GM18861 (cell line): ENCODE results near the gene SUGP1.
"Not testable (repeated sequence)": the region's sequence is repeated elsewhere in the genome, so short reads cannot be mapped to it uniquely, and the experiment has no call there.

Experiments
- ATAC-seq: cut with Tn5 transposase; IDR thresholded peaks from one replicate; pipeline ENCODE4 v1.9.1; 2021; ENCODE audit not compliant: unreplicated experiment

Gene SUGP1, protein sequence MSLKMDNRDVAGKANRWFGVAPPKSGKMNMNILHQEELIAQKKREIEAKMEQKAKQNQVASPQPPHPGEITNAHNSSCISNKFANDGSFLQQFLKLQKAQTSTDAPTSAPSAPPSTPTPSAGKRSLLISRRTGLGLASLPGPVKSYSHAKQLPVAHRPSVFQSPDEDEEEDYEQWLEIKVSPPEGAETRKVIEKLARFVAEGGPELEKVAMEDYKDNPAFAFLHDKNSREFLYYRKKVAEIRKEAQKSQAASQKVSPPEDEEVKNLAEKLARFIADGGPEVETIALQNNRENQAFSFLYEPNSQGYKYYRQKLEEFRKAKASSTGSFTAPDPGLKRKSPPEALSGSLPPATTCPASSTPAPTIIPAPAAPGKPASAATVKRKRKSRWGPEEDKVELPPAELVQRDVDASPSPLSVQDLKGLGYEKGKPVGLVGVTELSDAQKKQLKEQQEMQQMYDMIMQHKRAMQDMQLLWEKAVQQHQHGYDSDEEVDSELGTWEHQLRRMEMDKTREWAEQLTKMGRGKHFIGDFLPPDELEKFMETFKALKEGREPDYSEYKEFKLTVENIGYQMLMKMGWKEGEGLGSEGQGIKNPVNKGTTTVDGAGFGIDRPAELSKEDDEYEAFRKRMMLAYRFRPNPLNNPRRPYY

DNA sequence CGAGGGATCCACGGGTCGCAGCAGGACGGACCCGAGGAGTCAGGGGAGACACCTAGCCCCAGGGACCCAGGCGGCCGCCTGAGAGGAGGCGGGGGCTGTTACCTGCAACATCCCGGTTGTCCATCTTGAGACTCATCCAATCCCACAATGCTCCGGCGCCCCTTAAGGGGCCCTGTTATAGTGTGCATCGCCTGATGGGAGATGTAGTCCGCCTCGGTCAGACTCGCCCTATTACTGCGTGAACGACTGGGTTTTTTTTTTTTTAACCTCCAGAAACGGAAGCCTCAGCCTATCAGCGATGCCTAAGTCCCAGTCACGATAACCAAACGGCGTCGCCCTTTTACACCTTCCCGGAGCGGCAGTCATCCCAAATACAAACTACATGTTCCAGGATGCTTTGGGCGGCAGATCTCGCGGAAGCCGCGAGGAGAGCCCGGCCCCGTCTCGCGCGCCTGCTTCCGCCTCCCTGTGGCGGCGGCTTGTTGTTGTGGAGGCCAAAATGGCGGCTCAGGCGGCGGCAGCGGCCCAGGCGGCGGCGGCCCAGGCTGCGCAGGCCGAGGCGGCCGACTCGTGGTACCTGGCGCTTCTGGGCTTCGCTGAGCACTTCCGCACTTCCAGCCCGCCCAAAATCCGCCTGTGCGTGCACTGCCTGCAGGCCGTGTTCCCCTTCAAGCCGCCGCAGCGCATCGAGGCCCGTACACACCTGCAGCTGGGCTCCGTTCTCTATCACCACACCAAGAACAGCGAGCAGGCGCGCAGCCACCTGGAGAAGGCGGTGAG lies at the start of gene SUGP1, which contains the start of gene MAU2:
TSS of gene SUGP1 (minus strand) at position 149 of the 780 bp plus-strand sequence. CDS start at position 136, 13 bp downstream.
TSS of gene MAU2 (plus strand) at position 469 of the 780 bp plus-strand sequence. CDS start at position 500, 31 bp downstream.
- peak; percentile 84 for ATAC-seq

DNA sequence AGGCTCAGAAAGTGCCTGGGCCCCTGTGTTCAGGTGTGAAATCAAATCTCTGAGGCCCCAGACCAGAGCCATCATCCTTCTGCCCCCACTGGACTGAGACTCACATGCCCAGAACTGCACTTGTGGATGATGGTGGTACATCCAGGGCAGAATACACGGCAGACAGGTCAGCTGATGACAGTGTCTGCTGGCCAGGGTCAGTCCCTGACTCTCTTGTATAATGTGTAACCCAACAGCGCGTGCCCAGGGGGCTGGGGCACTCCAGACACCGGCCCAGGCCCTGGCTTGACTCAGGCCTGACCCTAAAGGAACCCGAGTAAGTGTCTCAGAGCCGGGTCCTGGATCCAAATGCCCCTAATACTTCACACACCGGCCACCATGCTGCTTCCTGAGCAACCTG lies 47.8 kb upstream of the SUGP1 start:
- no peak for ATAC-seq

DNA sequence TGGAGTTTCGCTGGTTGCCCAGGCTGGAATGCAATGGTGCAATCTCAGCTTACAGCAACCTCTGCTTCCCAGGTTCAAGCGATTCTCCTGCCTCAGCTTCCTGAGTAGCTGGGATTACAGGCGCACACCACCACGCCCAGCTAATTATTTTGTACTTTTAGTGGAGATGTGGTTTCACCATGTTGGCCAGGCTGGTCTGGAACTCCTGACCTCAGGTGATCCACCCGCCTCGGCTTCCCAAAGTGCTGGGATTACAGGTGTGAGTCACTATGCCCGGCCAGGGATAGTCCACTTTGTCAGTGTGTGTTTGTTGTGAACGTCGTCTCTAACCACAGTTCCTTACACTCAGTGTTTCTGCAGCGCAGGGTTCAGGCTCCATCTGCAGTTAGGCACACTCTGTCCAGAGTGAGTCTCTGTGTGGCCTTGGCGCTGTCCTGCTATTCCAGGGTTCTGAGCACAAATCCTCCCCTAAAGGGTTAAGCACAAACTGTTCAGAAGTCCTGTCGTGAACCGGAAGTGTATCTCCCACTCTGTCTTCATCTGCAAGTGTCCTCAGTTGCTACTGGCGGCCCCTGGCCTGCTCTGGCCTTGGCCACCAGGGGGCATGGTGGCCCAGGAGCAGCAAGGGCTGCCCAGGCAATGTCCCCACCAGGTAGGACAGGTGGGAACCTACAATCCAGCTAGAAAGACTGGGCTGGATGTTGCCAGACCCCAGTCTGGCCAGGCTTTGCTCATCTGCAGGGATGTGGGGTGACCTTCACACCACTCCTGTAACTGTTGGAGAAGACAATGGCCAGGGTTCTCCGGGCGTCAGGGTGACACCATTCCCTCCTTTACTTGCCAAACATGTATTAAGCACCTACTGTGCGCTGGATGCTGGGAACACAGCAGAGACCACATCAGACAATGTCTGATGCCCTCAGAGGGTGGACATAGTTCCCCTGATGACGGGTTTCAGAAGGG lies 46.4 kb upstream of the SUGP1 start:
- peak; percentile 82 for ATAC-seq

DNA sequence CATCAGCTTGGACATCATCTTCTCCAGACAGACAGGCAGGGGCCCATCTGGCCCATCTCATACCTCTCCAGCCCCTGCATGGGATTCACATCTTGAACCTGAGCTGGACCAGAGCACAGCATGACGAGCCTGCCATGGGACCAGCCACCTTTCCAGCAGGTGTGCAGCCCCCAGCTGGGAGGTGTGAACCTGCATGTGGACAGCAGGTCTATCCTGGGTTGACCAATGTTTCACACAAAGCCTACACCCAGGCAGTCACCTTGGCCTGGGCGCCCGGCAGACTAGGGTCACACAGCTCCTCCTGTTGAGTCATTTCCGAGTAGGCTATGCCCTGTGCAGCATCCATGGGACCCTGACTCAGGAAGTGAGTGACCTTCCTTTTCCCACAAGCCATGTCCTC lies 41.8 kb upstream of the SUGP1 start:
- no peak for ATAC-seq

DNA sequence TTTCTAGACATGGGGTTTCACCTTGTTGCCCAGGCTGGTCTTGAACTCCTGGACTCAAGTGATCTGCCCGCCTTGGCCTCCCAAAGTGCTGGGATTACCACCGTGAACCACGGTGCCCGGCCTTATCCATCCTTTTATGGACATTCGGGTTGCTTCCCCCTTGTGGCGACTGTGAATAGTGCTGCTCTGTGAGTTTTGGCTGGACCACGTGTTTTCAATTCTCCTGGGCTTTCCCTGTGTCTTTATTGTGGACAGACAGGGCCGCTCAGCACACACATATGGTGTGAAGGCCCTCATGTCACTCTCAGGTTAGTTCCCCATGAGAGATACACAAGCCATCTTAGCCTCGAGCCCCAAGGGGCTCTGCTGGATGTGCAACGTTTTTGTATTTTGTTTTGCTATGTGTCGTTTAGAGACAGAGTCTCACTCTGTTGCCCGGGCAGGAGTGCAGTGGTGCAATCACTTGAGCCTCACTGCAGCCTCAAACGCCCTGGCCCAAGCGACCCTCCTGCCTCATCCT lies 40.8 kb upstream of the SUGP1 start:
- ATAC-seq: peak; percentile 76

DNA sequence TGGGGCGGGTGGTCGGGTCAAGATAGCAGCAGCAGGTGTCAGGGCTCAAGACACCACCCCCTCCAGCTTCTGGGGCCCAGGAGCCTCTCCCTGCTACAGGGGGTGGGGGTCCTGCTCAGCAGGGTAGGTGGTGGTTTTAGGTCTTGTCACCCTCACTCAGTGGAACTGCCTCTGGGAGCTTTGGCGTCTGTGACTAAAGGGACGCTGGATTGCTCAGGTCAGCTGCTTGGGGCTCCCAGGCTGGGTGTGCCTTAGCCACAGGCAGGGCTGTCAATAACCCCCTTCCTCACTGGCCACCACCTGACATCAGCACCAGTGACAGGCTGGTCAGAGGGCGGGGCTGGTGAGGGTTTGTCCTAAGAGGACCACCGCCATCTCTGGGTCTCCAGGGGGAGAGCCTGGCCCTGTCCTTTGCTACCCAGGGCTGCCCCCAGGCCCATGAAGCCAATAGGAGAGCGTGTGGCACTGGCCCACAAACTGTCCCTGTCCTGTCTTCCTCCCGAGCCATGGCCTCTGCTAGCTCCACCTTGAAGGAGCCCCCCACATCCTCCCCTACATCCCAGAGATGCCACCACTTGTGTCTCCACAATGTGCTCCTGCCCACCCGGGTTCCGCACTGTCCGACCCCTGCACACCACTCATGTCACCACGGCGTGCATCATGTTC lies 36.7 kb upstream of the SUGP1 start:
- ATAC-seq: no peak

DNA sequence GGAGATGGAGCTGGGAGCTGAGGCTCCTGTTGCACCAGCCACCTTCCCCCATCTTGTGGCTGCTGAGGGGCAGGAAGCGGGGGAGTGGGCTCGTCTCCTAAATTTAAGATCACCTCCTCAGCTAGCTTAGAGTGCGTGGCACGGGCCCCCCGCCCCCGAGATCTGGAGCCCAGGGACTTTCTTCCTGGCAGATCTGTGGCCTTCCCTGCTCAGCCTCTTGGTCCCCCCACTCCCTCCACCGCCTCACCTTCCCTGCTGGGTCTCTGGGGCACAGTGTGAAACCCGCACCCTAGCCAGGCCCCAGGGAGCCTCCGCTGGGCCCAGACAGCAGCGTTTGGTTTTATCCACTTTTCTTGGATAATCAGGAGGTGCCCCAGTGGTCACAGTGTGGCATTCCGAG lies 36.2 kb upstream of the SUGP1 start:
- ATAC-seq: no peak

DNA sequence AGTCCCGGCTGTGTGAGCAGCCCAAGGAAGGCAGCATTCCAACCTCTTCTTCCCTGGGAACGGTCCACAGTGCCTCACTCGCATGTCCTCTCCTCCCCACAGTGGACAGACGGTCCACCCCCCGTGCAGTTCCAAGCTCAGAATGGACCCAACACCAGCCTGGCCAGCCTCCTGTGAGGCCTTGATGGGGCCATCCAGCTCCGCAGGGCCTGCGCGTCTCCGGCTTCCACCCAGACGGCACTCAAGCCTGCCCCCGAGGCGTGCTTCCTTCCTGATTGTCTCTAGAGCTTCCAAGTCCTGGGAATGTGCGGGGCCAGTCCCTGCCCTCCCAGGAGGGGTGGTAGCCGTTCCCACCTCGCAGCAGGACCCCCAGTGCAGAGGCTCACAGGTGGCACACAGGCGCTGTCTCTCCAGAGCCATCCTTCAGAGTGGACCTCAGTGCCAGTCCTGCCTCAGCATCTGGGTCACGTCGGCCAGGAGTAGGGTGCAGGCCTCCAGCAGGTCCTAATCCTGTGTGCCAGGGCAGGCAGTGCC lies 35.4 kb upstream of the SUGP1 start:
- no peak for ATAC-seq

DNA sequence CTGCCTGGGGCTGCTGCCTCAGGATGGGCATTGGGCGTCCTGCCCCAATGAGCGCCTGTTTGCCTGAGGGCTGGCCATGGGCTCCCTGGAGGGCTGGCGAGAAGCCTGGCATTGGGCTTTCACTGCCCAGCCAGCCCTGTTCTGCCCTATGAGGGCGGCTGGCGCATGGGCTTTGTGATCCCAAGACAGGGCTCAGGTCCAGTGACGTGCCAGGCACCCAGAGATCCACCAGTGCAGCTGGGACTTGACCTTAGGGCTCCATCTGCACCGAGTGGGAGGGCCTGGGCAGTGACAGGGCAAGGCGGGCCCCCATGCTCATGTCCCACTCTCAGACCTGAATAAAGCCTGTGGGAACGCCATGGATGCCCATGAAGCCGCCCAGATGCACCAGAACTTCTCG lies 34.6 kb upstream of the SUGP1 start:
- no peak for ATAC-seq

DNA sequence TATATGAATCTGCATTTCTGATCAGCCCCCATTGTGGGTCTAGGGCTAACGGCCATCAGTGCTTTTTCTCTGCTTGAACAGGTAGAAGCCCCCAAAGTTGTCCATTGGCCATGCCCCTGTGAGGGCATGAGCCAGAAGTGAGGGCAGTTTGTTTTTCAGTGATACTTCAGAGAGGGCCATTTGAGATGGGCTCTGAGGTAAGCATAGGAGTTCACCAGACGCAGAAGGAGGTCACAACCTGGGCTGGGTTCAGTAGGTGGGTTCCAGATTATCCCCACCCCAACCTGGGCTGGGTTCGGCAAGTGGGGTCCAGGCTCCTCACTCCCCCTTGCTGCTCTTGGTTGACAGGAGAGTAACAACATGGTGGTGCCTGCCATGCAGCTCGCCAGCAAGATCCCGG lies 33.7 kb upstream of the SUGP1 start:
- no peak for ATAC-seq

DNA sequence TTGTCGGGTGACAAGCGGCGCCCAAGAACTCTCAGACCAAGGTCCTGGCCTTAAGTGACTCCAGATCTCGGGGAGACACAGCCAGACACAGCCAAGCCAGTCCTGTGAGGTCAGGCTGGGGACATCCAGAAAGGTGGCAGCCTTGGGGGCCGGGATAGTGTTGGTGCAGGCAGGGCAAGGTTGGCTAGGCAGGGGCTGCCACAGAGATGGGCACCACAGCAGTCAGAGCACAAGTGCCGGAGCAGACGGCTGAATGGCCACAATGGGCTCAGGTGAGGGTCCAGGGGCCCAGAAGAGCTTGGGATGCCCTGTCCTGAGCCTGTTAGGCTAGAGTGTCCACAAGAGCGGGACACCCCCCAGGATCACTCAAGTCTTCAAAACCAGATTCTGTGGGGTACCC lies 32.5 kb upstream of the SUGP1 start:
- ATAC-seq: no peak

DNA sequence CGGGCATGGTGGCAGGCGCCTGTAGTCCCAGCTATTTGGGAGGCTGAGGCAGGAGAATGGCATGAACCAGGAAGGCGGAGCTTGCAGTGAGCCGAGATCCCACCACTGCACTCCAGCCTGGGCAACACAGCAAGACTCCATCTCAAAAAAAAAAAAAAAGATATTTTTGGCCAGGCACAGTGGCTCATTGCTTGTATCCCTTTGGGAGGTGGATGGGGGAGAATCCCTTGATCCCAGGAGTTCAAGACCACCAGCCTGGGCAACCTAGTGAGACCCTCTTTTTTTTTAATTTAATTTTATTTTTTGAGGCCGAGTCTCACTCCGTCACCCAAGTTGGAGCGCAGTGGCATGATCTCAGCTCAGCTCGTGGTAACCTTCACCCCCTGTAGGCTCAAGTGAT lies 30.4 kb upstream of the SUGP1 start:
- not testable (repeated sequence) for ATAC-seq

DNA sequence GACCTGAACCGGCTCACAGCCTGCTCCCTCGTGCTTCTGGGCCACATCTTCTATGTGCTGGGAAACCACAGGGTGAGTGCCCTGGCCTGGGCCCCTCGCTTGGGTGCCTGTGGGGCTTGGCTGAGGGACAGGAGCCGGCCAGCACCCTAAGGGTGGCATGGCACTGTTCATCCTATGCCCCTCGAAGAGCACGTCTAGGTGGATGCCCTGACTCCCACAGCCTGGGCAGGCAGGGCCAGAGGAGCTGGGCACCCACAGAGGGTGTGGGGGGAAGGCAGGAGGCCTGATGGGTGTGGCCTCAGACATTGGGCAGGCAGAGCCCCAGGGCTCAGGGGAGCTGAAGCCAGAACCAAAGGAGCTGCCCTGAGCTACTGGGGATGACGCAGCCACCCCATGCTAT lies 29.1 kb upstream of the SUGP1 start:
- no peak for ATAC-seq

DNA sequence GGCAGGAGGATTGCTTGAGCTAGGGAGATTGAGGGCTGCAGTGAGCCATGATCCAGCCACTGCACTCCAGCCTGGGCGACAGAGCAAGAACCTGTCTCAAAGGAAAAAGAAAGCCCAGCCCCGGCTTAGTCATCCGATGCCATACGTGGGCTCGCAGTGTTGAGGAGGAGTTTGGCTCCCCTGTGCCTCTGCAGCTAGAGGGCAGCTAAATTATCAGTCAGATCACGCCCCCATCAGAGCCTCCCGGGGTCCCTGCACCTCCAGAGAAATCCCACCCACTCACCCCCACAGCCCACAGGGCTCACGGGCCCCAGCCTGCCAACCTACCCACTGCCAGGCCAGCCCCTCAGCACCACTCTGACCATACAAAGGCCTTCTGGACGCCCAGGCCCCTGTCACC lies 28.0 kb upstream of the SUGP1 start:
- ATAC-seq: no peak

DNA sequence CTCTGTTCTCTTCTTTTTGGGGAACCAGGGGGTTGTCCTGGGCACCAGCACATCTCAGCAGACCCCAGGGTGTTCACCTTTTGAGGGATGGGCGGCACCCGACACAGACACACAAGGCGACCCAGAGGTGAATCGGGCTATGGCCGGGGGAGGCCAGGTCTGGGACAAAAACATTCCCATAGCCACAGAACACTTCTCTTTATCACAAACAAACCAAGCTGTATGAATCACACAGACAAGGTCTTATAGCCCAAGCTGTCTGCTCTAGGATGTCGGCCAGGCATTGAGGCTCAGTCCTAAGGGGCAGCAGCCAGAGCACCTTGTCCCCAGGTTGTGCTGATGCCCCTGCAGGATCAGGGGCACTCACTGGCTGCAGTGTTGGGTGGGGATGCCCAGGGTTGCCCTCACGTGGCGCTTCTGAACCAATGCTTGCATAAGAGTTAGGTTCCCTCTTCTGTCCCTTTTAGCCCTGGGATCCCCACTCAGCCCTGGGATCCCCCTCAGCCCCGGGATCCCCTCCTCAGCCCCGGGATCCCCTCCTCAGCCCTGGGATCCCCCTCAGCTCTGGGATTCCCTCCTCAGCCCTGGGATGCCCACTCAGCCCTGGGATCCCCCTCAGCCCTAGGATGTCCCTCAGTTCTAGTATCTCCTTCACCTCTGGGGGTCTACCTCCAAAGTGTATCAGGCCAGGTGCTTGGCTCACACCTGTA lies 27.2 kb upstream of the SUGP1 start:
- no peak for ATAC-seq

DNA sequence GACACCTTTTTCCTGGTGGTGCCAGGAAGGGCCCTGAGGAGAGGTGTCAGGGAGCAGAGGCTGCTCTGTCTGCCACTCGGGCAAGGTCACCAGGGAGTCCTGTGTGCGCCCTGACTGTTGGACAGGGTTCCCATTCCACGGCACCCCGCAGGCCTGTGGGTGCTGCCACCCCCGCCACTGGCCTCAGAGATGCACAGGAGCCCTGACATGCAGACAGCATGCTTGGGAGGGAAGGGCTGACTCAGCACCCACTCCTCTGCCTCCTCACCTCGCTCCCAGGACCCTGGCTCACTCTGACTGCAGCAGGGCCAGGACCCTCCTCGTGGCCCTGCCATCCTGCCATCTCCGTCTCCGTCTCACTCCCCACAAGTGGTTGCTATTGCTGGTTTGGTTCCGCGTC lies 25.7 kb upstream of the SUGP1 start:
- ATAC-seq: no peak

DNA sequence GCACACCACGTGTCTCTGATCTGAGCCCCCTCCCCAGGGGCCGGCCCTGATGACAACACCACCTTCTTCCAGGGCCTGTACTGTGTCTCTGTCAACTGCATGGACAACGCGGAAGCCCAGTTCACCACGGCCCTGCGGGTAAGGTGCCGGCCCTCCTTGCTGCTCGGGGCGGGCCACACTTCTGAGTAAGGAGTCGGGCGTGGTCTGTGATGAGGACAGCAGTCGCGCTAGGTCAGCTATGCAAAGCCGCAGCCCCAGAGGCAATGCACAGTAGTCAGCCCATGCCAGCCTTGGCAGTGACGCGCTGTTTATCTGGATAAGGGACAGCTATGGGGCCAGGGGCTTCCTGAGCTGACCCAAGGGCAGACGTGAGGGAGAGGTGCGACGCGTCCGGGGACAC lies 24.9 kb upstream of the SUGP1 start:
- ATAC-seq: no peak

DNA sequence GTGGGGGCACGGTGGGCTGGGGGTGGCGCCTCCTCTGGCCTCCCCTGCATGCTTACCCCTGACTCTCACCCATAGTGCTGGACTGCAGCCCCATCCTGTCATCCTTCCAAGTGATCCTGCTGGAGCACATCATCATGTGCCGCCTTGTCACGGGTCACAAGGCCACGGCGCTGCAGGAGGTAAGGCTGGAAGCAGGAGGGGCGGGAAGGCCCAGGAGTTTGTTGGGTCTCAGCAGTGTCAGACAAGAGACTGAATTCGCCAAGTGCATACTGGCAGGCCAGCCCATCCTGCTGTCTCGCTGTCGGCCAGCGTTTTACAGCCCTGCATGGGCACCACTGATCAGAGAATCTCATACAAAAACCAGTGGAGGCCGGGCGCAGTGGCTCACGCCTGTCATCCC lies 23.5 kb upstream of the SUGP1 start:
- no peak for ATAC-seq

DNA sequence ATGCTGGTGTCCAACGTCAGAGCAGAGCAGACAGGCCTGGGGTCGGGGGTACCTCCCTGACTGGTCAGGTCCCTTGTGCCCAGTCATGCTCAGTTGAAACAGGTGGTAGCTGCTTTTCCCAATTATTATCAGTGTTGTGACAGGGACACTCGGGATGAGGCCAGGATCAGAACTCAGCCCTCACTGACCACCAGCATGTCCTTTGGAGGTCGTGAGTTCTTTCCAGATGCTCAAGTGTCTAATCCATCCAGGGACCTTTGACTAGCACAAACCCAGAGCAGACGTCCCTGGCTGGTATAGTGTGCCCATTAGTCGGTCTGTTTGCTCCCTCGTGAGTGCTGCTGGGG lies 22.7 kb upstream of the SUGP1 start:
- no peak for ATAC-seq
